ENCODE data around the gene THRB.

DNA sequence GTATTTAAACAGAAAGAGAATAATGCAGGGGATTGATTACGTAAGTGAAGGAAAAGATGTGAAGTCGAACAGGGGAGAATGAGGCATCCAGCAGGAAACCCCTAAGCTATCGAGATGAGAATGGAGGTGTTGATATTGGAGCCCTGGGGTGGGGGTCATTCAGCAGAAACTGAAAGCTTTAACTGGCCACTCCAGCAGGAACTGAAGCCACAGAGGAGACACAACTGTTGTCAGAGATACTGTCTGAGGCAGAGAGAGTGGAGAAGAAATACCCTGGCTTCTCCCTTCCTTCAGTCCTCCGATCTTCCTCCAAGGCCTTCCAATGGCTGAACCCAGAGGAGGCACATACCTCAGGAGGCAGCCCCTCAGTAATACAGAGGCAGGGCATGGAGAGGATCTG is 152.4 kb downstream of the THRB start:
- TF ChIP-seq, protein P1, sequence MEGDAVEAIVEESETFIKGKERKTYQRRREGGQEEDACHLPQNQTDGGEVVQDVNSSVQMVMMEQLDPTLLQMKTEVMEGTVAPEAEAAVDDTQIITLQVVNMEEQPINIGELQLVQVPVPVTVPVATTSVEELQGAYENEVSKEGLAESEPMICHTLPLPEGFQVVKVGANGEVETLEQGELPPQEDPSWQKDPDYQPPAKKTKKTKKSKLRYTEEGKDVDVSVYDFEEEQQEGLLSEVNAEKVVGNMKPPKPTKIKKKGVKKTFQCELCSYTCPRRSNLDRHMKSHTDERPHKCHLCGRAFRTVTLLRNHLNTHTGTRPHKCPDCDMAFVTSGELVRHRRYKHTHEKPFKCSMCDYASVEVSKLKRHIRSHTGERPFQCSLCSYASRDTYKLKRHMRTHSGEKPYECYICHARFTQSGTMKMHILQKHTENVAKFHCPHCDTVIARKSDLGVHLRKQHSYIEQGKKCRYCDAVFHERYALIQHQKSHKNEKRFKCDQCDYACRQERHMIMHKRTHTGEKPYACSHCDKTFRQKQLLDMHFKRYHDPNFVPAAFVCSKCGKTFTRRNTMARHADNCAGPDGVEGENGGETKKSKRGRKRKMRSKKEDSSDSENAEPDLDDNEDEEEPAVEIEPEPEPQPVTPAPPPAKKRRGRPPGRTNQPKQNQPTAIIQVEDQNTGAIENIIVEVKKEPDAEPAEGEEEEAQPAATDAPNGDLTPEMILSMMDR (IDR thresholded peaks at IDR 0.05) = no peak
- no peak for TF ChIP-seq POLR2AphosphoS5 (IDR thresholded peaks at IDR 0.05; ENCODE audit: insufficient read depth in 1 of 2, low read depth in 1 of 2)

Measured in vagina (tissue), 2 donors.